ENCODE measurements around the gene AOPEP.
A peak's percentile ranks its signal among the peaks of the same experiment; 100 is the strongest.

Gene AOPEP

DNA sequence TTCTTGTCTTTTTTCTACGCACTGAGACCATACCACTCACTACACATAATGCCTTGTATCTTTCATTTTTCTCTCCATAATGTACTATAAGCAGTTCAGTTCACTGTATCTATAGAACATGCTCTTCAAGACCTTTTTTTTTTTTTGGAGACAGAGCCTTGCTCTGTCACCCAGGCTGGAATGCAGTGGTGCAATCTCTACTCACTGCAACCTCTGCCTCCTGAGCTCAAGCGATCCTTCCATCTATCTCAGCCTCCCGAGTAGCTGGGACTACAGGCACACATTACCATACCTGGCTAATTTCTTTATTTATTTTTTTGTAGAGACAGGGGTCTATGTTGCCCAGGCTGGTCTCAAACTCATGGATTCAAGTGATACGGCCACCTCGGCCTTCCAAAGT, 382.3 kb downstream of the AOPEP start:
- peak overlapping the region; percentile 97 for H3K27ac ChIP-seq
- DNase-seq (ENCODE audit: low read depth, low spot score) = no peak

DNA sequence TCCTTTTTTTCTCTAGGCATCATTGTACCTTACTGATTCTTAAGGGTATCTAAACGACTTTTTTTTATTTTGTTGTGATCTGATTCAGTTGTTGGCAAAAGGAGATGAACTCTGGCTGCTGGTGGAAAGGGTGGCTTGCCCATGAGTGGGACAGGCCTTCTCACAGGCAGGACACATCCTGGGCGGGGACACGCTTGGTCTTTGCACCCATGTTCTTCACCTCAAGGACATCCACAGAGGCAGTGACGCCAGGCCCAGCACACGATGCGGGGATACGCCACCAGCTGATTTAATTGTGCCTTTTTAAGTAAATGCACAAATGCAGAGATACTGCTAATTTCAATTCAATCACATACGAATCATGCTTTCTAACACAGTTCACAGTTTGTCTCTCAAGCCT, 383.0 kb downstream of the AOPEP start:
- DNase-seq (ENCODE audit: low read depth, low spot score) = no peak
- H3K27ac ChIP-seq = no peak overlapping the region

DNA sequence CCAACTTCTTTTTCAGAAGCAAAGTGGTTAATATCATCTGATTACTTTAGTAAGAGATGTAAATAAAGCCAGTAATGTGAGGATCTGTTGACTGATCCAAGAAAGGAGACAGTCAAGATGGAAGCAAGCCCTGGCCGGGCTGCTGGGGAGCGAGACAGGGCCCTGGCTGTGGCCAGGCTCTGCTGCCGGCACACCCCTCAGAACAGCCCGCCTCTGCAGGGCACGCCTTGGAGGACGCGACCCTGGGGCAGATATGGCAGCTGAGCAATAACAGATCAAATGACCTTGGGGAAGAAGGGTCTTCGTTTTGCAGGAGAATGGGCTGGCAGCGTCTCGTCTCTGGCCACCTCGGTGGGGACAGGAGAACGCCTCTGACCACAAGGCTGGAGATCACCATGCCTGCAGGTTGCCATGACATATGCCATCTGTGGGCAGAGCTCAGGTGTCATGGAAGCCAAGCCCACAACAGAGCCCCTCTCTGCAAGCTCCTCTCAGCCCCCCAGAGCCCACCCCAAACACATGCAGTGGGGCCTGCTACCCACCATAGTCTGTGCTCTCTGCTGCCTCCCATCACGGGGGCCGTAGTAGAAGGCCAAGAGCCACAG, 384.5 kb downstream of the AOPEP start:
- H3K27ac ChIP-seq = no peak overlapping the region
- no peak for DNase-seq (ENCODE audit: low read depth, low spot score)

DNA sequence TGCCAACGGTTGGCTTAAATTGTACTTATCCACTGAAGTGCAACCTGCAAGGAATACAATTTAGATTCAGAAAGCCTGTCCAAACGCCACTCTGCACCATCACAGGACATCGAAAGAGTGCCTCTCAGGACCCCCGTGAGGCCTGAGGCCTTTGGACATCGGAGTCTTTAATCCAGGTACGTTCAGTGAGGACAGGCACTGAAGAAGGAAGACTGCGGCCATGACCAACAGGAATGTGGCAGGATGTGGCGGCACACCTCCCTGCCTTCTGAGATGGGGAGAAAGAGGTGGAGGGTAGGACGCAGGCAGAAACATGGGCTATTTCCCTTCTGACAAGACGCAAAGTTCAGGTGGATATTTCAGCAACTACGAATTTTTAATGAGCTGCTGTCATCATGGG, 385.2 kb downstream of the AOPEP start:
- H3K27ac ChIP-seq = no peak overlapping the region
- DNase-seq (ENCODE audit: low read depth, low spot score) = no peak

DNA sequence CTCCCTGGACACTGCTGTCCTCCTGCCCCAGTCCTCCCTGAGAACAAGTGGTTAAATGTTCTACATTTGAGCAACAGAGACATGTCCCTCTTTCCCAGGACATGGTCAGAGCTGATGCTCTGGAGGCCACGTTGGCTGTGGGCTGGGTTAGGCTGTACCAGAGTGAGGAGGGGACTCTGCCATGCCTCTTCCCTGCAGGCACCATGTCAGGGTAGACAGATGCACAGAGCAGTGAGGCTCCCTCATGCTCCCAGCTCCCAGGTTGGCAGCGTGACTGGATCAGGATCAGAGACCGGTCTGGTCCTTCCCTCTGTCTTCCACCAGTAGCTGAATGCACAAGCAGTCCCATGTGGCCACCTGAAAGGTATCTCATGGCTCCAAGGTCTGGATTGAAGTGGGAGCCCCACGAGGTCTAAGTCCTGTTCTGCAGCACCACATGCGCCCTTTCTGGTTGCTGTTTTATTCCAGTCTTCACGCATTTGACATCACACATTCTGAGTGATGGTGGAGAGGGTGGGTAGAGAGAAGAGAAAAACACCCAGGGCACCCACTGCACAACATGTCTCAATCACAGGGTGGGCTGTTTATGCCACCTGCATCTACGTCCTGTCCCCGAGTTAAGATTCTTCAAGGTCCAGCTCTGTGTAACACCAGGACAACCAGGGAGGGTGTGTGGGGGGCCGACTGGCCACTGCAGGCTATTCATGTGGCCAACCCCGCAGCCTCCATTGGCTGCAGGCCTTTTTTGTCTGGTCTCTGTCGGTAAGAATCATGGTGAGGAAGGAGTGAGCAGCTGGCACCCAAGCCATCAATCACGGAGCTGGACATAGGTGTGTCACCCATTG, 386.2 kb downstream of the AOPEP start:
- H3K27ac ChIP-seq = no peak overlapping the region
- no peak for DNase-seq (ENCODE audit: low read depth, low spot score)

DNA sequence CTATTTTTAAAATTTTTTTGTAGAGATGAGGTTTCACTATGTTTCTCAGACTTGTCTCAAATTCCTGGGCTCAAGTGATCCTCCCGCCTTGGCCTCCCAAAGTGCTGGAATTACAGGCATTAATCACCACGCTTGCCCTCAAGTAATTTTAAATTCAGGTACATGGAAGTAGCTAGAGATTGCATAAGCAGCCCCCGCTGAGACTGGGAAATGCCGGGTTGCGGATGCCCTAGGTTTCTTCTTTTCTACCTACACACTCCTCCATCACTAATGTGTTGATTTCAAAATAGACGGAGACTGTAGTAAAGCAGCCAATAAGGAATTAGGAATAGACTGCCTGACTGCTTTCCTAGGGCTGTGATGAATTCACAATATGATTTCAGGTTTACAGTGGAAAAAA, 388.6 kb downstream of the AOPEP start:
- H3K27ac ChIP-seq = no peak overlapping the region
- no peak for DNase-seq (ENCODE audit: low read depth, low spot score)

DNA sequence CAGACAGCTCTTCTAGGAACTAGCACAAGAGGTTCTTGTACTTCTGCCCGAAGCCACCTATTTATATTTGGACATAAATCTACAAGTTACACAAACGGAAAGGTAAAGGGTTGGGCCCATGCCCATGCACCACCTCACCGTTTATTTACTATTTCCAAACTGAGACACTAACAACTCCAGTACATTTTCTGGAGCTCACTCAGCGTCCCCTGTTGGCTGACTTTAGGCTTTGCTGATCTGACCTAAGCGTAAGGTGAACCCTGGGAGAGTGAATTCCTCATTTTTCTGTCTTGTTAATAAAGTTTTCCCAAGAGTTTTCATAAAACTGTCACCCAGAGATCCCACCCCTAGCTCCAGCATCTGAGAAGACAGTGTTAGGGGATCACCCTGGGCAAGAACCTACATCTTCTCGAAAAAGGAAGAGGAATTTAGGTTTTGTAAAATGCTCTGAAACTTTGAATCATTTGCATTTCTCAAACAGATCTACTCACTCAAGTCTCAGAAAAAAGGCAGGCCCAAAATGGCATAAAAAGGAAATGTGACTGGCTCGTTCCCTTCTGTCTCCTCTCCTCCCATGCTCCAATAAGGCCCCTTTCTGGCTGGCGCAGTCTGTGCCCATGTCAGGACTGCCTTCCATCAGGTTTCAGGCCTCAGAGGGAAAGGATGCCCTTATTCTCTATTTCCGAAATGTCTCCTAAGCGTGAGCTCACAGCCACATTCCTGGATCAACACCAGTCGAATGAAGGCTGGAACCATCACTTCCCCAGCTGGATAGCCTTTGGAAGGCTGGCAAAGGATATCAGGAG, 389.7 kb downstream of the AOPEP start:
- H3K27ac ChIP-seq = peak overlapping the region; percentile 29
- no peak for DNase-seq (ENCODE audit: low read depth, low spot score)

DNA sequence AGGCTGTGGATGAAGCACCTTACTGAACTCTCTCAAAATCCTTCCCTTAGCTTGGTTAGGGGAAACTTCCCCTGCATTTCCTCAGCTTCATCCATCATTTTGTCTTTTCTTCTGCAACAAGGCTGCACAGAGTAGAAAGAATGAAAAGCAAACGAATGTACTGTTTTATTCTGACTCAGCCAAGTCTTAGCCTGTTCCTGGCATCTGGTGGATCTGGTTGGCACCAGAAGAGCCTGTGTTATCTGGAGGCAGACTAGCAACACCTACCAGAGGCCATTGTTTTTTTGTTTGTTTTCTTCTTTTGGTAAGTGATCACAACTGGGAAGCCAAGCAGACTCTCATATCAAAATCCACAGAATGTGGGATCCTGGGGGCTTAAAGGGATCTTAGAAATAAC, 390.3 kb downstream of the AOPEP start:
- H3K27ac ChIP-seq = peak overlapping the region; percentile 29
- DNase-seq (ENCODE audit: low read depth, low spot score) = no peak

DNA sequence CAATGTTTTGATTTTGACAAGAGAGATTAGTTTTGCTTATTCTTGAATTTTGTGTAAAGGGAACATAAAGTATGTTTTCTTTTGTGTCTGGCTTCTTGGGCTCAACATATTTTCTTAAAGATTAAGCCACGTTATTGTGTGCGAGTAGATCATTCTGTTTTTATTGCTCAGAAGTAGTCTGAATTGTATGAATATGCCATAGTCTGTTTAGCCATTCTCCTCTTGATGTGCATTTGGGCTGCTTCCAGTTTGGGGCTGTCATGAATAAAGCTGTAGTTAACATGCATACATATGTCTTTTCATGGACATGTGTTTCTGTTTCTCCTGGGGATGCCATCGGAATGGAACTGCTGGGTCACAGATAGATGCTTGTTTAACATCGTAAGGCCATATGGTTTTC, 392.1 kb downstream of the AOPEP start:
- H3K27ac ChIP-seq = no peak overlapping the region
- DNase-seq (ENCODE audit: low read depth, low spot score) = no peak

DNA sequence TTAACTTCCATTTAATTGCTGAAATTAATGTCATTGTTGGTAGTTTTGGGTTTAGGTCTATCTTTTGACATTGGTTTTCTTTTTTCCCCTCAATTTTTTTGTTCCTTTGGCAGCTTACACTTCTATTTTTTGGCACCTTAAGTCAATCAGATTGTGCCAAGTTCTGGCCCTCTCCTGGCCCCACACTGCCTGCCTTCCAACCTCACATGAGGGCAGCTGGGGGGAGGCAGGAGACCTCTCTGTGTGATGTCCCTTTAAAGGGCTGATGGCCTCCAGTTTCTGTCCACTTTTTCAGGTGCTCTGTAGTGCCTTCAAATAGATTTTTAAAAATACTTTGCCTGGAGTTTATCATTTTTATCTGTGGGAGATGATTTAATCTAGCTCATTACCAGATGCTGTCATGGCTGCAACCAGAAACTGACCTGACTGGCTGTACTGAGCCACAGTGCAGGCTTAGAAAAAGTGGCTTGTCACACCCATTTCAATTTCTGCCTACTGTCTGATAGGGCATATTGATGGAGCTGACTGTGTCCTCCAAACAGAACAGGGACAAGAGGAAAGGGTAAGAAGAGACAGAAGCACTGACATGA, 394.4 kb downstream of the AOPEP start:
- H3K27ac ChIP-seq = no peak overlapping the region

DNA sequence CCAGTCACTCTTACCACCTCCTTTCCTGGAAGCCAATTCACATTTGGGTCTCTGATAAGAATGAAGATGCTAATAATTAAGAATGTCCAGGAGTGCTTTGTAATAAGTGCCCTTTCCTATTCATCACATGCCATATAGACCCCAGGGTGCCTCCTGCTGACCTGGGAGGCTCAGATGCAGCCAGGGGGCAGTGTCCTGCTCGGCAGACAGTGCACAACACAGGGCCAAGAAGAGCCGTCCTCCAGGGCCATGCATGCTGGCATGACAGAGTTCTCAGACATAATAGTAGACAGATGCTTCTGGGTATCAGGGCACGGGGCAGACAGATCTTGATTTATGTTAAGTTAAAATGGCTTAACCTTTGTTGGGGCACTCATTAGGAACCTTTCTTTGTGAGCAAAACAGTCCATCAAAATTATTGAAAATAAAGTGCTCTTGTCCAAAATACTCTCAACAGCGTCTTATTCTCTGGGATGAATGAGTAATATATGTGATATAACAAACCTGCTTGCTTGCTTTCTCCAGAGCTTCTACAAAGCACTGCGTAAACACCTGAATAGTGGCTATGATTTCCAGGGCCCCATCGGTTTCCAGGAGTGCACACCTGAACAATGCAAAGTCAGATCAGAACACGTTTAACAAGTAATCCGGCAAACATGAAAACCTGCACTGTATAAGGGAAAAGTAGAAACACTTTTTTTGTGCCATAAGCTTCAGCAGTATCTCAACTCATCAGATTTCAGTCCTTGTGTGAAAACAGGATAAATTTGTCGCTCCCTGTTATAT, 398.3 kb downstream of the AOPEP start:
- no peak for DNase-seq (ENCODE audit: low read depth, low spot score)
- H3K27ac ChIP-seq = peak overlapping the region; percentile 6

More for the DNA sequence above, 394.4 kb downstream of the AOPEP start:
- DNase-seq (ENCODE audit: low read depth, low spot score) = no peak

DNA sequence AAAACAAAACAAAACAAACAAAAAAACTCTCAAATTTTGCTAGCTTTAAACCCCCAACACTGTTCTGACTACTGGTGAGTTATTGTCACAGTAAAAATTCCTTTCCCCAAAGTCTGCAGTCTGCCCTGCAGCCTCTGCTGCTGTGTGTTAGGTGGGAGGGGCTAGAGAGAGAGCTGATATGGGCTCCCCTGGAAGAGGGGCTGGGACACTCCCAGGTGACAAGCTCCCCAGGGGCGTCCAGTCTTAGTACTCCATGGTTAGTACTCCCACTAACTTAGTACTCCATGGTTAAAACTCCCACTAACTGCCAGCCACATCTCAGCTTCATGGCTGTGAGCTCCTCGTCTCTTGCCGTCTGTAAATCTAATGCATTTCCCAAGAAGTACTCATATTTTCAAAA, 399.2 kb downstream of the AOPEP start:
- DNase-seq (ENCODE audit: low read depth, low spot score) = no peak
- no peak overlapping the region for H3K27ac ChIP-seq

DNA sequence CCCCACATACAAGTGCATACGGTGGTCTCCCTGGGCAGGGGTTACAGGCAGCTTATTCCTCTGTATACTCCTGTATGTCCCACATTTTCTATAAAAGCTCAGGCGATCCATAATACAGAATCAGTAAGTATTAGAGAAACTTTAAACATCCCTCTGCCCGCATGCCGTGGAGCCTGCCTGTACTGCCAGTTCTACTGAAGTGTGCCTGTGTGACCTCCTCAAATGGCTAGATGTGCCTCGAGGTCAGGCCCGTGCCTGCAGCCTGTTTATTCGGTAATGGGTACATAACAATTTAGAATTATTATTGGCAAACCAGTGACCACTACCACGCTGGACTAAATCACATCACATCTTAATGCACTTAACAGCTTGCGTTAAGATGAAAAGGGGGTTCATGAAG, 400.2 kb downstream of the AOPEP start:
- no peak overlapping the region for H3K27ac ChIP-seq
- no peak for DNase-seq (ENCODE audit: low read depth, low spot score)

DNA sequence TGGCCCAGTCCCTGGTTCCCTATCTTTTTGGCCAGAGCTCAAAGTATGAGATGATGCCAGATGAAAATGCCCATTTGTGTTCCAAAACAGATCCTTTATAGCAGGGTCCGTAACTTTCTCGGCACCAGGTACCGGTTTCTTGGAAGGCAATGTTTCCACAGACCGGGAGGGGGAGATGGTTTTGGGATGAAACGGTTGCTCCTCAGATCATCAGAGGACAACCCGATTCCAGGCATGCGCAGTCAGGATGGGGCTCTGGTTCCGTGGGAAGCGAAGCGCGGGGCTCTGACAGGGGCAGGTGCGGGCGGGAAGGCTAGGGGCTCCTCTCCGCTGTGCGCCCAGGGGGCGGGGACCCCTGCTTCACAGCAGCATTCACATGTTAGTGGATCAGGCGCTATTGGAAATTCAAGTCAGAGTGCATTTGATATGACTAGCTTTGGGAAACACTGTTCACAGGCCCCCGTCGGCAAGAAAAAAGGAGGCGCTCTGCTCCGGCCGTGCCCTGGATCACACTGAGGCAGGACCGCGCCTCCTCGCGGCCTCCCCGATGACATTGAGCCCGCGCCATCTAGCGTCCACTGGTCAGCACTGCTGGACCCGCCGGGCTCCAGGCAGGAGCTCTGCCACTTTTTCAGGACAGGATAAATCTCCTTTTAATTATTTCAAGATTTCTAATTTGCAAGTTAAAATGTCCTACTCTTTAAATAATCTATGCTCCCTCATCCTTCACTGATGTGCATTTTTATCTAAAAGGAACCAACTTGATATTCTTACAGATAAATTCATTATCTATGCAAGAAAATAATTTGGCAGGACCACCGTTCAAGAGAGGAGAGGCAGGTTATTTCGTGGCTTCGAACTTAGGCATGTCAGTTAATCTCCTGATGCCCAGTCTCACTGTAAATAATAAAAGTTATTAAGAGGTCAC, 401.0 kb downstream of the AOPEP start:
- H3K27ac ChIP-seq = no peak overlapping the region
- no peak for DNase-seq (ENCODE audit: low read depth, low spot score)

DNA sequence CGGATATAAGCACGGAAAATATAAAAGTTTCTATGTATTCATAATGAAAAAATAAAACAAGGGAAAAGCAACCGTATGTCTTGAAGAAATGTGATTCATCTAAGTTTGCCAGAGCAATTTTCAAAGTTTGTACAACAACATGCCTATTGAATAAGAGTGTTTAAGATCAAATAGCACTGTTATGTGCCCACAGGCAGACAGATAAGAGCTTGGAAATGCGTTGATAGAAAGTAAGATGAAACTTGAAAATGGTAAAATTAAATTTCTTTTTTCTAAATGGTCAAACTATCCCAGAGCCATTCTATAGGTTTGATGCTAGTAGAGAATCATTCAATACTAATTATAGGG, 401.7 kb downstream of the AOPEP start:
- H3K27ac ChIP-seq = no peak overlapping the region

DNA sequence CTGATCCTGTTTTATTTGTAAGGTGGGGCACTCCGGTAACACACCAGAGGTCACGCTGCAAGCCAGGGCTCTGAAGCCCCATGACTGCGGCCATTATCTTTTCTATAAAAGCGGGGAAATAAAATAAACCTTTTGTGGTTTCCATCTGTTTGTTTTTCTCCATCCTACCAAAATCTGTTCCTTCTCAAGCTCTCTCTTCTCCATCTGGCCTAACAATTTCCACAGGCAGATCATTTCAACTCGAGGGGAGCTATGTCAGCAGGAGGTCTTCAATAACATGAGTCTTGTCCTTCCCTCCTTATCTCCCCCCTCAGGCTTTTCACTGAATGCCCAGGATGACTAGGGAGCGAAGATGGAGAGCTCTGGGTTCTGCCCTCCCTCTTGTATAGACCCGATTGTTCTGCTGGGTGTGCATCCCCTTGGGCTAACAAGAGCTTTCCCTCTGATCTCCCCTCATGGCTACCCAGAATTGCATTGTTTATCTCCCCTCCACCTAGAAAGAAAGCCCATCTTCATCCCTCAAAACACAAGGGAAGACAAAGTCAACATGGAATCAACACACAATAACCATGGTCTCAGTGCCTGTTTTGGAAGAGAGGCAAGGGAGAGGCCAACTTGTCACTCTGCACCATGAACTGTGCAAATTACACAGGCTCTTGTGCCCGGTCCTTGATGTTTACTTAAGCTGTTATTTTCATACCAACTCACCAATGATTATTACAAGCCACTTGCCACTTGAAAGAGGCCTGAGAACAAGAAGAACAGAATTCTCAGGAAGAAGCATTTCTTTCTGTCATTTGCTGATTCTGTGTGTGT, 403.2 kb downstream of the AOPEP start:
- DNase-seq (ENCODE audit: low read depth, low spot score) = no peak

More for the DNA sequence above, 401.7 kb downstream of the AOPEP start:
- DNase-seq (ENCODE audit: low read depth, low spot score) = no peak

DNA sequence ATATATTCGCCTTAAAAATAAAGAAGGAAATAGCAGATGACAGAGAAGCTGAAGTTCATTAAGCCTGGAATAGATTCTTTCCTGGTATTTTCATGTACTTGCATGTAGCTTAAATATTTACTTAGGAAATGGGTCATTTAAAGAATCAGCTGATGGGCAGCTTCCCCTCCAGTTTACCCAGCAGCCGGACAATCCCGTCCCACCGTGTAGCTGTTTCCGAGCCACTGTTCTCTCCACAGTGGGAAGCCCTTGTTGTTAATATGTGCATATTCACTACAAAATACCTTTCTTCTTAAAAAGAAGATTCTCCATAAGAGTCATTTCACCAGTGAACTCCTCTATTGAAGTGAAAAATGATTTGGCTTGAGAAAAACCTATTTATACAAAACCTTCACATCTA, 404.0 kb downstream of the AOPEP start:
- no peak overlapping the region for H3K27ac ChIP-seq
- DNase-seq (ENCODE audit: low read depth, low spot score) = no peak

More for the DNA sequence above, 403.2 kb downstream of the AOPEP start:
- no peak overlapping the region for H3K27ac ChIP-seq
